GM23338 (cell line): ENCODE results near the gene GRAMD4. TPM values are rescaled to one million over a fixed set of nuclear protein-coding genes. Genes with fewer than 3 reads are reported as not detected.

Experiments
- ATAC-seq: fragments of 200-7000 bp; cut with Tn5 transposase; 3 replicates; pipeline ENCODE4 v1.9.1; 2020
- DNase-seq: peaks from one replicate; pipeline ENCODE4 v3.0.0-alpha.2; 2015; ENCODE audit warnings: low spot score
- H2AFZ ChIP-seq: fragments of 200-600 bp; sonication (generic); 2 replicates; pipeline ENCODE4 v1.8.0; 2016; ENCODE audit warnings: antibody characterized with exemption, mild to moderate bottlenecking, moderate library complexity
- H3F3A ChIP-seq: fragments of 200-600 bp; sonication (generic); replicated peaks from 2 replicates; pipeline ENCODE4 v1.8.0; 2017; ENCODE audit warnings: antibody characterized with exemption, mixed run types, low read depth
- H3K27ac ChIP-seq: fragments of 200-600 bp; sonication (generic); 2 replicates; pipeline ENCODE4 v1.6.1; 2016; ENCODE audit warnings: low read depth
- H3K27me3 ChIP-seq: fragments of 200-600 bp; sonication (generic); 2 replicates; pipeline ENCODE4 v1.8.0; 2016; ENCODE audit warnings: mild to moderate bottlenecking, mixed run types, moderate library complexity; ENCODE audit not compliant: insufficient read depth
- H3K36me3 ChIP-seq: fragments of 200-600 bp; sonication (generic); 2 replicates; pipeline ENCODE4 v1.8.0; 2016; ENCODE audit warnings: mild to moderate bottlenecking; ENCODE audit not compliant: insufficient read depth
- H3K4me1 ChIP-seq: fragments of 200-600 bp; sonication (generic); 2 replicates; pipeline ENCODE4 v1.8.0; 2016; ENCODE audit warnings: mild to moderate bottlenecking, moderate library complexity; ENCODE audit not compliant: insufficient read depth
- H3K4me2 ChIP-seq: fragments of 200-600 bp; sonication (generic); 2 replicates; pipeline ENCODE4 v1.7.1; 2017; ENCODE audit warnings: mixed run types
- H3K4me3 ChIP-seq: fragments of 200-600 bp; sonication (generic); 2 replicates; pipeline ENCODE4 v1.6.1; 2016; ENCODE audit warnings: mixed run types
- H3K79me2 ChIP-seq: fragments of 200-600 bp; sonication (generic); replicated peaks from 2 replicates; pipeline ENCODE4 v1.8.0; 2017; ENCODE audit warnings: mild to moderate bottlenecking; ENCODE audit not compliant: insufficient read depth
- H3K9me2 ChIP-seq: fragments of 200-600 bp; sonication (generic); 2 replicates; pipeline ENCODE4 v1.8.0; 2017; ENCODE audit not compliant: insufficient read depth
- H4K20me1 ChIP-seq: fragments of 200-600 bp; sonication (generic); replicated peaks from 2 replicates; pipeline ENCODE4 v1.8.0; 2017; ENCODE audit warnings: mild to moderate bottlenecking; ENCODE audit not compliant: insufficient read depth
- H3K27ac Mint-ChIP-seq: 2 replicates; pipeline ENCODE4 v1.8.0; 2020; ENCODE audit warnings: inconsistent platforms, mild to moderate bottlenecking, moderate library complexity, mixed read lengths
- H3K27me3 Mint-ChIP-seq: 3 replicates; pipeline ENCODE4 v1.8.0; 2022; ENCODE audit warnings: low read depth, mild to moderate bottlenecking, moderate library complexity, mixed read lengths, inconsistent platforms; ENCODE audit not compliant: insufficient read depth, poor library complexity
- H3K36me3 Mint-ChIP-seq: 3 replicates; pipeline ENCODE4 v1.8.0; 2021; ENCODE audit warnings: low read depth, mild to moderate bottlenecking, inconsistent platforms, moderate library complexity, mixed read lengths
- H3K4me1 Mint-ChIP-seq: 3 replicates; pipeline ENCODE4 v1.8.0; 2020; ENCODE audit warnings: mild to moderate bottlenecking, inconsistent platforms, mixed read lengths
- H3K4me3 Mint-ChIP-seq: 3 replicates; pipeline ENCODE4 v1.8.0; 2021; ENCODE audit warnings: moderate library complexity, mild to moderate bottlenecking, inconsistent platforms, mixed read lengths
- H3K9me3 Mint-ChIP-seq: 3 replicates; pipeline ENCODE4 v1.8.0; 2020; ENCODE audit warnings: moderate library complexity, mild to moderate bottlenecking, inconsistent platforms, mixed read lengths
- CREB1 ChIP-seq: fragments of 250-450 bp; sonication (Bioruptor Pico); IDR thresholded peaks from 2 replicates; pipeline ENCODE4 v1.5.0; 2020; ENCODE audit warnings: low read depth, mild to moderate bottlenecking, moderate library complexity
- CTCF ChIP-seq, 2 experiments: fragments of 200-600 bp in 1 of 2; sonication (generic) in 1 of 2; conservative IDR thresholded peaks; 2 replicates each; pipeline versions ENCODE4 v1.5.1 to v1.6.1; 2016 to 2017; ENCODE audit warnings: antibody characterized with exemption in 2 of 2, low read depth in 2 of 2, mild to moderate bottlenecking in 2 of 2, moderate library complexity in 1 of 2
- EZH2 ChIP-seq: fragments of 200-600 bp; sonication (generic); IDR thresholded peaks from one replicate; pipeline ENCODE4 v1.8.0; 2017; ENCODE audit warnings: antibody characterized with exemption, mild to moderate bottlenecking, low read depth; ENCODE audit not compliant: unreplicated experiment
- EZH2phosphoT487 ChIP-seq: fragments of 200-600 bp; sonication (generic); IDR thresholded peaks from one replicate; pipeline ENCODE4 v1.8.1; 2018; ENCODE audit warnings: antibody characterized with exemption; ENCODE audit not compliant: unreplicated experiment
- JUNB ChIP-seq: IDR thresholded peaks from one replicate; pipeline ENCODE4 v1.6.1; 2016; ENCODE audit warnings: antibody characterized with exemption; ENCODE audit not compliant: unreplicated experiment
- NANOG ChIP-seq: IDR thresholded peaks from 2 replicates; pipeline ENCODE4 v1.6.1; 2016; ENCODE audit warnings: antibody characterized with exemption, borderline replicate concordance
- POLR2AphosphoS5 ChIP-seq: IDR thresholded peaks from 2 replicates; pipeline ENCODE4 v1.6.1; 2016; ENCODE audit warnings: antibody characterized with exemption, low read depth
- STAT1 ChIP-seq: IDR thresholded peaks from one replicate; pipeline ENCODE4 v1.6.1; 2016; ENCODE audit warnings: antibody characterized with exemption; ENCODE audit not compliant: unreplicated experiment
- ZNF114 ChIP-seq: fragments of 250-450 bp; sonication (Bioruptor Pico); IDR thresholded peaks from 2 replicates; pipeline ENCODE4 v1.5.0; 2020; ENCODE audit warnings: mild to moderate bottlenecking, moderate library complexity
- ZNF331 ChIP-seq: fragments of 250-450 bp; sonication (Bioruptor Pico); IDR thresholded peaks from 2 replicates; pipeline ENCODE4 v1.5.0; 2020; ENCODE audit warnings: low read depth, mild to moderate bottlenecking, moderate library complexity
- ZNF462 ChIP-seq: fragments of 250-450 bp; sonication (Bioruptor Pico); IDR thresholded peaks from 2 replicates; pipeline ENCODE4 v1.5.0; 2020; ENCODE audit warnings: mild to moderate bottlenecking, moderate library complexity
- polyA plus RNA-seq: library from polyadenylated mRNA; unstranded; fragments of >200 nt; fragmentation: Nextera tagmentation; extraction: Ambion mirVana; gene quantifications from 2 replicates; pipeline ENCODE4 v1.2.1, GENCODE V29; 2016
- total RNA-seq: library from RNA; depleted of rRNA; stranded (reverse); fragments of >200 nt; shearing (Covaris generic); gene quantifications from 2 replicates; pipeline ENCODE4 v1.2.3, GENCODE V29; 2014
- TF ChIP-seq, protein P1 (sequence below): IDR thresholded peaks from 2 replicates; pipeline ENCODE4 v1.6.1; 2016; ENCODE audit warnings: antibody characterized with exemption
- TF ChIP-seq, protein P2 (sequence below): IDR thresholded peaks from one replicate; pipeline ENCODE4 v1.6.1; 2018; ENCODE audit warnings: antibody characterized with exemption; ENCODE audit not compliant: unreplicated experiment

GRAMD4 gene
- total and polyA plus RNA-seq, 2 experiments from 2014 or later, result 2.7 to 81.8 TPM

GRCh38 chr22:46712288-46712687 lies 92.1 kb downstream of the GRAMD4 start:
- no peak overlapping the region for H3K4me3 ChIP-seq
- no peaks in the 10 kb centered on the region for H3K4me1 ChIP-seq
- H3K36me3 ChIP-seq, result peaks cover 21% of the 10 kb centered on the region
- no peak overlapping the region for H3K27ac Mint-ChIP-seq
- peaks cover 3% of the 10 kb centered on the region; the same call in 2 of the 3 replicates for H3K4me1 Mint-ChIP-seq
- H3K4me2 ChIP-seq, result no peak overlapping the region
- H4K20me1 ChIP-seq, result peaks cover 4% of the 10 kb centered on the region; the same call in 1 of the 2 replicates
- no peak overlapping the region for H3K27ac ChIP-seq
- H3K9me2 ChIP-seq, result no peaks in the 10 kb centered on the region
- H3K27me3 ChIP-seq, result no peaks in the 10 kb centered on the region
- no peak overlapping the region for H2AFZ ChIP-seq
- no peaks in the 10 kb centered on the region for H3F3A ChIP-seq
- peaks cover 6% of the 10 kb centered on the region; the same call in 1 of the 2 replicates for H3K79me2 ChIP-seq
- TF ChIP-seq ZNF114 (CRISPR knock-in tag), result no peak
- no peak for TF ChIP-seq NANOG
- TF ChIP-seq CTCF (conservative IDR thresholded peaks at IDR 0.05; ENCODE audit: low read depth in 2 of 2), result no peak
- no peak for TF ChIP-seq ZNF462 (CRISPR knock-in tag)
- no peak for TF ChIP-seq POLR2AphosphoS5
- TF ChIP-seq, protein P1, sequence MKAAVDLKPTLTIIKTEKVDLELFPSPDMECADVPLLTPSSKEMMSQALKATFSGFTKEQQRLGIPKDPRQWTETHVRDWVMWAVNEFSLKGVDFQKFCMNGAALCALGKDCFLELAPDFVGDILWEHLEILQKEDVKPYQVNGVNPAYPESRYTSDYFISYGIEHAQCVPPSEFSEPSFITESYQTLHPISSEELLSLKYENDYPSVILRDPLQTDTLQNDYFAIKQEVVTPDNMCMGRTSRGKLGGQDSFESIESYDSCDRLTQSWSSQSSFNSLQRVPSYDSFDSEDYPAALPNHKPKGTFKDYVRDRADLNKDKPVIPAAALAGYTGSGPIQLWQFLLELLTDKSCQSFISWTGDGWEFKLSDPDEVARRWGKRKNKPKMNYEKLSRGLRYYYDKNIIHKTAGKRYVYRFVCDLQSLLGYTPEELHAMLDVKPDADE, result no peak
- TF ChIP-seq EZH2, result no peak
- no peak for TF ChIP-seq EZH2phosphoT487
- no peak for TF ChIP-seq ZNF331 (CRISPR knock-in tag)
- TF ChIP-seq, protein P2, sequence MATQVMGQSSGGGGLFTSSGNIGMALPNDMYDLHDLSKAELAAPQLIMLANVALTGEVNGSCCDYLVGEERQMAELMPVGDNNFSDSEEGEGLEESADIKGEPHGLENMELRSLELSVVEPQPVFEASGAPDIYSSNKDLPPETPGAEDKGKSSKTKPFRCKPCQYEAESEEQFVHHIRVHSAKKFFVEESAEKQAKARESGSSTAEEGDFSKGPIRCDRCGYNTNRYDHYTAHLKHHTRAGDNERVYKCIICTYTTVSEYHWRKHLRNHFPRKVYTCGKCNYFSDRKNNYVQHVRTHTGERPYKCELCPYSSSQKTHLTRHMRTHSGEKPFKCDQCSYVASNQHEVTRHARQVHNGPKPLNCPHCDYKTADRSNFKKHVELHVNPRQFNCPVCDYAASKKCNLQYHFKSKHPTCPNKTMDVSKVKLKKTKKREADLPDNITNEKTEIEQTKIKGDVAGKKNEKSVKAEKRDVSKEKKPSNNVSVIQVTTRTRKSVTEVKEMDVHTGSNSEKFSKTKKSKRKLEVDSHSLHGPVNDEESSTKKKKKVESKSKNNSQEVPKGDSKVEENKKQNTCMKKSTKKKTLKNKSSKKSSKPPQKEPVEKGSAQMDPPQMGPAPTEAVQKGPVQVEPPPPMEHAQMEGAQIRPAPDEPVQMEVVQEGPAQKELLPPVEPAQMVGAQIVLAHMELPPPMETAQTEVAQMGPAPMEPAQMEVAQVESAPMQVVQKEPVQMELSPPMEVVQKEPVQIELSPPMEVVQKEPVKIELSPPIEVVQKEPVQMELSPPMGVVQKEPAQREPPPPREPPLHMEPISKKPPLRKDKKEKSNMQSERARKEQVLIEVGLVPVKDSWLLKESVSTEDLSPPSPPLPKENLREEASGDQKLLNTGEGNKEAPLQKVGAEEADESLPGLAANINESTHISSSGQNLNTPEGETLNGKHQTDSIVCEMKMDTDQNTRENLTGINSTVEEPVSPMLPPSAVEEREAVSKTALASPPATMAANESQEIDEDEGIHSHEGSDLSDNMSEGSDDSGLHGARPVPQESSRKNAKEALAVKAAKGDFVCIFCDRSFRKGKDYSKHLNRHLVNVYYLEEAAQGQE, result no peak
- no peak for TF ChIP-seq CREB1
- TF ChIP-seq STAT1, result no peak
- TF ChIP-seq JUNB, result no peak
- peaks cover 9% of the 10 kb centered on the region for H3K27me3 Mint-ChIP-seq
- H3K9me3 Mint-ChIP-seq, result no peaks in the 10 kb centered on the region
- H3K36me3 Mint-ChIP-seq, result peaks cover 37% of the 10 kb centered on the region
- DNase-seq (no peak), ATAC-seq (no peak)
- no peak overlapping the region for H3K4me3 Mint-ChIP-seq
